Stimulated activated CD8-positive, alpha-beta memory T cell treated with anti-CD3 and anti-CD28 coated beads, Interleukin-12 subunit alpha, Interleukin-12 subunit beta, amount 100 ng/mL, for 24 hours (primary cell): ENCODE data around the gene RET.

Experiments
- DNase-seq: peaks from one replicate; pipeline ENCODE4 v3.0.0-alpha.2; 2020; ENCODE audit errors: extremely low read depth

Gene RET

GRCh38 chr10:43166207-43166879 lies 89.5 kb downstream of the RET start:
- DNase-seq, result no peak

DNA sequence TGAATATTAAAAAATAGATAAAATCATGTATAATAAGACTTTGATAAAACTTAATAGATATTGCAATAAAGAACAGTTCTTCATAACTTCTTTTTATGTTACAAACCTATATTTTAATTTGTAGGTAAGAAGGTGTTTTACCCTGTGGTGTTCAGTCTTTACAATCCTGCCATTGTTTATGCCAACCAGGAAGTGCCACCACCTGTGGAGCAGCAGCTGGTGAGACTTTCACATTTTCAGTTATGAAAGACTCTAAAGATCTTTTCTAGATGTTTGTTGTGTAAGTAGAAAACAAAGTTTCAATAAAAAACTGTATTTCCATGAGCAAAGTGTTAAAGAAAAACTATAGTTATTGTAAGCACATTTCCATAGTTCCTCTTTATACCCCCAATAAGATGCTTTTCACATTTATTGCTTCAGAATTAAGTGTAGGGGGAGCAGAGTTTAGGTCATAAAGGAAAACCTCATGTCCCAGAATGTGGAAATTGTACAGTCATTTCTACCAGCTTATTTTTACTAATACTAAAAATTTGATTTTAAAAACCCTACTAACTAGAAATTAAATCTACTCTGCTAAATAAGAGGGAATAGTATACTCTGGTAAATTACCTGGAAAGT lies 90.1 kb downstream of the RET start:
- DNase-seq, result no peak

- no peak for DNase-seq
Observed at GRCh38 chr10:43167498-43167889, 90.6 kb downstream of the RET start.

DNA sequence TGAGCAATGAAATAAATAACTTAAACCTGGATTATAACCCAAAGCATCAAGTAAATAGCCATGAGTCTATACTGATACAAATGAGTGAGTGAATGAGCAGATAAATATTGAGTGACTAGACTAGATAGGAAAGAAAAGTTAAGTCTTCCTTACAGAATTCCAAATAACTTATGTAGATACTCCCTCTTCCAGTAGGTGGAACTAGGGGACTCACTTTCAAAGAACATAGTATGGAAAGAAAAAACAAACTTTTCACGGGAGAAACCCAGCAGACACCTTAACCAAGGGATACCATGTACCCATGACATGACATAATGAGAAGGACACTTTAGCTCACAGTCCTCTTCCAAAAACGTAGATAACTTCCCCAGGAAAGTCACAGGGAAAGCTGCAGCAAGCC lies 93.6 kb downstream of the RET start:
- no peak for DNase-seq

GRCh38 chr10:43172645-43173044 lies 95.8 kb downstream of the RET start:
- DNase-seq, result no peak

DNA sequence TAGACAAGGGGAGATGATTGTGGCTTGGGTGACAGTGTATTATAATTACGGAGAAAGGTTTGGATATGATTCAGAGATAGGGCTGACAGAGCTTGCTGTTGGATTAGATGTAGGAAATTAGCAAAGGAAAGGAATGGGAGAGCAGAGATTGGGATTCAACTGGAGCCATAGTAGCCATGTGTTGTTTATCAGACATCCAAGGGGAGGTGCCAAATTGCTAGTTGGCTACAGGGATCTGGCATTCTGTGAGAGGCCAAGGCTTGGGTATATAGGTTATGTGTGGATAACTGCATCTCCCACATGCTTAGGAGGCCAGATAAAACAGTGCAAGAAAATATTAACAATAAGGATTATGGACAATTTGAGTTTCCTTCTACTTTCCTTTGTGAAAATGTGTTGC lies 96.3 kb downstream of the RET start:
- no peak for DNase-seq

GRCh38 chr10:43174969-43175368 lies 98.1 kb downstream of the RET start:
- no peak for DNase-seq

GRCh38 chr10:43176271-43176670 lies 99.4 kb downstream of the RET start:
- no peak for DNase-seq

GRCh38 chr10:43177595-43177994 lies 100.7 kb downstream of the RET start:
- DNase-seq, result no peak
